Nephron progenitor cell (in vitro differentiated cells): ENCODE results near the gene C1orf210.

Source experiments
- DNase-seq: peaks from one replicate; pipeline ENCODE4 v3.0.0; 2021
- H3K27ac Mint-ChIP-seq: 2 replicates; pipeline ENCODE4 v1.8.0; 2021; ENCODE audit warnings: mild to moderate bottlenecking, moderate library complexity, mixed read lengths
- H3K27me3 Mint-ChIP-seq: 2 replicates; pipeline ENCODE4 v1.8.0; 2021; ENCODE audit warnings: mild to moderate bottlenecking, low read depth, mixed read lengths; ENCODE audit not compliant: poor library complexity
- H3K36me3 Mint-ChIP-seq: 2 replicates; pipeline ENCODE4 v1.8.0; 2021; ENCODE audit warnings: low read depth, mixed read lengths
- H3K4me1 Mint-ChIP-seq: 2 replicates; pipeline ENCODE4 v1.8.0; 2021; ENCODE audit warnings: mixed read lengths
- H3K4me3 Mint-ChIP-seq: 2 replicates; pipeline ENCODE4 v1.8.0; 2021; ENCODE audit warnings: mild to moderate bottlenecking, moderate library complexity, mixed read lengths
- H3K9me3 Mint-ChIP-seq: 2 replicates; pipeline ENCODE4 v1.8.0; 2021; ENCODE audit warnings: mild to moderate bottlenecking, moderate library complexity, mixed read lengths
- TF ChIP-seq, protein P1 (sequence below): fragments of 200-600 bp; sonication (generic); IDR thresholded peaks from 2 replicates; pipeline ENCODE4 v1.5.0; 2021; ENCODE audit warnings: antibody characterized with exemption

The C1orf210 gene

DNA sequence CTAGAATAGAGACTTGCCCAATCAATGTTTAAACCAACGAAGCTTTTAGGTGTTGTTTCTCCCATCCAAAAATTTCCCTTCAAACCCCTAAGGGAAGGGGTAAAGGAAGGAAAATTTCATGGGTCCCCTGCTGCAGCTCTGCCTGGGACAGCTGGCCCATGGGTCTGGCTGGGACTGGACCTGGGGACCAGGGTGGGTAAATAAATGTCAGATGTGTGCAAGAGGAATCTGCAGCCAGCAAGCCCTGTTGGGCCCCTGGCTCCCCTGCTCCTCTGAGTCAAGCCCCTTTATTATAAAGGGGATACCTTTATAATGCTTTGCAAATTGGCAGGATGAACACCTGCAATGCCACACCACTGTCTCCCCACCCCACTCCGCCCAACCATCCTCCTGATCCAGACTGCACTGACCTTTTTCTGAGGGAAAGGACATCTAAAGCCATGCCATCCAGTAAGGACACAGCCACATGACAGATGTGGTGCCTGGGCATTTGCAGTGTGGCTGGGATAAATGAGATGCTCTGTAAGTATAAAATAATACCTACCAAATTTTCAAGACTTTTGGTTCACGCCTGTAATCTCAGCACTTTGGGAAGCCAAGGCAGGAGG lies 17.5 kb downstream of the C1orf210 start:
- H3K36me3 Mint-ChIP-seq = peaks cover 7% of the 10 kb centered on the region
- peaks cover 29% of the 10 kb centered on the region for H3K9me3 Mint-ChIP-seq
- no peak overlapping the region for H3K27ac Mint-ChIP-seq
- peaks cover 40% of the 10 kb centered on the region for H3K4me1 Mint-ChIP-seq
- TF ChIP-seq, protein P1, sequence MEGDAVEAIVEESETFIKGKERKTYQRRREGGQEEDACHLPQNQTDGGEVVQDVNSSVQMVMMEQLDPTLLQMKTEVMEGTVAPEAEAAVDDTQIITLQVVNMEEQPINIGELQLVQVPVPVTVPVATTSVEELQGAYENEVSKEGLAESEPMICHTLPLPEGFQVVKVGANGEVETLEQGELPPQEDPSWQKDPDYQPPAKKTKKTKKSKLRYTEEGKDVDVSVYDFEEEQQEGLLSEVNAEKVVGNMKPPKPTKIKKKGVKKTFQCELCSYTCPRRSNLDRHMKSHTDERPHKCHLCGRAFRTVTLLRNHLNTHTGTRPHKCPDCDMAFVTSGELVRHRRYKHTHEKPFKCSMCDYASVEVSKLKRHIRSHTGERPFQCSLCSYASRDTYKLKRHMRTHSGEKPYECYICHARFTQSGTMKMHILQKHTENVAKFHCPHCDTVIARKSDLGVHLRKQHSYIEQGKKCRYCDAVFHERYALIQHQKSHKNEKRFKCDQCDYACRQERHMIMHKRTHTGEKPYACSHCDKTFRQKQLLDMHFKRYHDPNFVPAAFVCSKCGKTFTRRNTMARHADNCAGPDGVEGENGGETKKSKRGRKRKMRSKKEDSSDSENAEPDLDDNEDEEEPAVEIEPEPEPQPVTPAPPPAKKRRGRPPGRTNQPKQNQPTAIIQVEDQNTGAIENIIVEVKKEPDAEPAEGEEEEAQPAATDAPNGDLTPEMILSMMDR = no peak
- no peak overlapping the region for H3K4me3 Mint-ChIP-seq
- no peak for DNase-seq
- peaks cover 15% of the 10 kb centered on the region for H3K27me3 Mint-ChIP-seq

DNA sequence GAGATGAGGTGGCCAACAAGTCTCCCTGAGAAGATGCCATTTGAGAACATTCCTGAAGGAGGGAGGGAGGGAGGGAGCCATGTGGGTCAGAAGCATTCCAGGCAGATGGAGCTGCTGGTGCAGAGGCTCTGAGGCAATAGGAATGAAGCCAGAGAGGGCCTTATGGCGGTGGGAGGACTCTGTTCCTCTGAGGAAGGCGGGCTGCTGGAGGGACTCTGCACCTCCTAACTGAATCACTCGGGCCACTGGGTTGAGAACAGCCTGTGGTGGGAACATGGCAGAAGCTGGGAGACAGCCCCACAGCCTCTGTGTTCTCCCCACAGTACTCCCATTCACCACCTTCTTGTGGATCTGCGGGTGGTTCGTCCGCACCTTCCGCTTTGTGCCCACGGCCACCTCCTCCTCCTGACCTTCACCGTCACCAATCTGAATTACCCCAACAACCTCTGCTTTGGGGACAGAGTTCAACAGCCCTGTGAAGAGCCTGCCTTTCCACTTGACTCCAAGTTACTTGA lies 18.0 kb downstream of the C1orf210 start:
- H3K27ac Mint-ChIP-seq = no peak overlapping the region
- H3K4me1 Mint-ChIP-seq = peaks cover 40% of the 10 kb centered on the region
- TF ChIP-seq, protein P1 = no peak
- no peak overlapping the region for H3K4me3 Mint-ChIP-seq
- peaks cover 7% of the 10 kb centered on the region for H3K36me3 Mint-ChIP-seq
- no peak for DNase-seq
- H3K9me3 Mint-ChIP-seq = peaks cover 34% of the 10 kb centered on the region
- peaks cover 15% of the 10 kb centered on the region for H3K27me3 Mint-ChIP-seq

DNA sequence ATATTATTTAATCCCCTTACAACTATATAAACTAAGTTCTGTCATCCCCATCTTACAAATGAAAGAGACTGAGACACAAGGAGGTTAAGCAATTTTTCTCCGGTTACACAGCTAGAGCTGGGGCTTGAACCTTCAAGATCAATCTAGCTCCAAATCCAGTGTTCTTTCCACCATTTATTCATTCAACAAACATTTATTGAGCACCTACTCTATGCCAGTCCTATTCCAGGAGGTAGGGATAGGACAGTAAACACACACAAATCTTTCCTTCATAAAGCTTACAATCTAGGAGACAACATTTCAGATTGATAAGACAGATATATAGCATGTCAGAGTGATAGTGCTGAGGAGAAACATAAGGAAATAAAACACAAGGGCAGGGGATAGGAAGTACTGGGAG lies 18.5 kb downstream of the C1orf210 start:
- Mint-ChIP-seq H3K9me3 (peaks cover 39% of the 10 kb centered on the region), H3K36me3 (peaks cover 7% of the 10 kb centered on the region), H3K27ac (no peak overlapping the region), H3K4me1 (peaks cover 40% of the 10 kb centered on the region), H3K27me3 (peaks cover 15% of the 10 kb centered on the region), H3K4me3 (no peak overlapping the region)
- DNase-seq = no peak
- TF ChIP-seq, protein P1 = no peak

DNA sequence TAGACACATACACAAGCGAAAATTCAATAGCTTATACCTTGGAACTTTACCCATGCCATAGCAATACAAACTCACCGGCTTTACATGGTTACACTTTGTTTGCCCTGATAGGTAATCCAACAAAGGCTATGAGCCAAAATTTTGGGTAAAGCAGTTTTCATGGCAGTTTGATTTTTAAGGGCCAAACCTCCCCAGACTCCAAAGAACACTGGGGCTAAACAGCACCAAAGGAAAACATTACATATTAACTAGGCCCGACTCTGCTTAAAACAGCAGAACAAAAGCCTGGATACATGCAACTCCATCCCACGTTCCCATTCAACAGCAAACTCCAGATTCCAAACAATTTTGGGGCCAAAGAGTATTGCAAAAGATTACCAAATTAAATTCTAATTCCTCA lies 19.9 kb downstream of the C1orf210 start:
- H3K27me3 Mint-ChIP-seq = peaks cover 14% of the 10 kb centered on the region
- TF ChIP-seq, protein P1 = no peak
- H3K9me3 Mint-ChIP-seq = peaks cover 54% of the 10 kb centered on the region
- no peak overlapping the region for H3K4me3 Mint-ChIP-seq
- H3K36me3 Mint-ChIP-seq = peaks cover 11% of the 10 kb centered on the region
- no peak overlapping the region for H3K27ac Mint-ChIP-seq
- peaks cover 25% of the 10 kb centered on the region for H3K4me1 Mint-ChIP-seq
- no peak for DNase-seq

DNA sequence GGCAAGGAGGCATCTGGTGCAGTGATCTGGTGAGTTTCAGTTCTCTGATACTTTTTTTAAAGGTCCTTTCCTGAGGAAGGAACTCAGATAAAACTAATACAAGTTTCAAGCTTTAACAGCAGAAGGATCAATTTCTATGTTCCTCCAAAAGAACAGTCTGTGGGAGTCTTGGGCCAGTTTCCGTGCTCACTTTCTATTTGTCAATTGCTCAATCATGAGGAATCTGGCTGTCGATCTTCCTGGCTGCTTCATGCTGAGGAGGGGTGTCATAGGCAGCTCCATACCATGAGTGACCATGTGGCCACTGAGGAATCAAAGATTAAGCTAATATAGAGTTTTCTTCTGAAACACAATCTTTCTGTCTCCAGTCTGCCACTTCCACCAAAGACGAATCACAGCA lies 27.0 kb downstream of the C1orf210 start:
- H3K9me3 Mint-ChIP-seq = peaks cover 66% of the 10 kb centered on the region

More for the DNA sequence above, 27.0 kb downstream of the C1orf210 start:
- Mint-ChIP-seq H3K27ac (no peak overlapping the region), H3K4me1 (no peaks in the 10 kb centered on the region), H3K27me3 (peaks cover 26% of the 10 kb centered on the region), H3K36me3 (peaks cover 5% of the 10 kb centered on the region), H3K4me3 (no peak overlapping the region)
- TF ChIP-seq, protein P1 = no peak
- DNase-seq = no peak
